GM12878 (cell line): ENCODE results near the gene UCKL1. TPM values are rescaled to one million over a fixed set of nuclear protein-coding genes. Genes with fewer than 3 reads are reported as not detected.

Experiments used
- ATAC-seq: fragments of 200-7000 bp; cut with Tn5 transposase; 3 replicates; pipeline ENCODE4 v1.9.1; 2020; ENCODE audit warnings: mild to moderate bottlenecking, moderate library complexity
- BruUV-seq: library from RNA; stranded (reverse); fragments of 400-500 nt; replicated peaks from 2 replicates; lab custom pipeline; 2021; lab: Mats Ljungman, UMichigan
- CTCF ChIA-PET: fragments of 300-600 bp; sonication (Branson Sonifier 250); formaldehyde crosslinking; extraction: SDS; loops from one replicate; lab custom pipeline; 2021; ENCODE audit warnings: inconsistent platforms; lab: Yijun Ruan, JAX
- POLR2A ChIA-PET: fragments of 350-600 bp; formaldehyde crosslinking; extraction: SDS; loops from one replicate; lab custom pipeline; 2021; ENCODE audit warnings: inconsistent platforms; lab: Charles Lee
- RAD21 ChIA-PET: fragments of 300-600 bp; sonication (Branson Sonifier 250); formaldehyde crosslinking; loops from one replicate; lab custom pipeline; 2023; ENCODE audit warnings: antibody characterized with exemption; ENCODE audit not compliant: unreplicated experiment; lab: Charles Lee
- SMC1A ChIA-PET: fragments of 300-600 bp; sonication (Branson Sonifier 250); formaldehyde crosslinking; loops from one replicate; lab custom pipeline; 2023; ENCODE audit not compliant: unreplicated experiment, uncharacterized antibody; lab: Charles Lee
- DNase-seq: peaks from one replicate; pipeline ENCODE4 v3.0.0-alpha.2; 2011; ENCODE audit warnings: low read depth, low spot score
- FAIRE-seq: peaks from 3 replicates; lab custom pipeline; 2011; peaks lifted over from hg19 to GRCh38; lab: Jason Lieb, UNC
- H2AFZ ChIP-seq: 2 replicates; pipeline ENCODE4 v1.6.0; 2011; ENCODE audit warnings: low read depth, low read length, control low read depth; ENCODE audit not compliant: control insufficient read depth
- H3K27ac ChIP-seq: 2 replicates; pipeline ENCODE4 v1.5.1; 2011; ENCODE audit warnings: control low read depth; ENCODE audit not compliant: control insufficient read depth, insufficient read depth
- H3K27me3 ChIP-seq, 2 experiments: replicated peaks in 1 of 2; 2 replicates each; pipeline versions ENCODE4 v1.6.0 to v1.6.1; 2011; ENCODE audit warnings: low read length in 1 of 2; ENCODE audit not compliant: control insufficient read depth in 2 of 2, insufficient read depth in 2 of 2
- H3K36me3 ChIP-seq, 2 experiments: 2 replicates each; pipeline ENCODE4 v1.5.1; 2011; ENCODE audit warnings: low read length in 1 of 2; ENCODE audit not compliant: control insufficient read depth in 2 of 2, insufficient read depth in 2 of 2
- H3K4me1 ChIP-seq: 2 replicates; pipeline ENCODE4 v1.6.1; 2011; ENCODE audit warnings: mild to moderate bottlenecking, low read length, moderate library complexity, mixed read lengths; ENCODE audit not compliant: control insufficient read depth, insufficient read depth
- H3K4me2 ChIP-seq: 2 replicates; pipeline ENCODE4 v1.6.0; 2011; ENCODE audit warnings: control low read depth; ENCODE audit not compliant: control insufficient read depth, insufficient read depth
- H3K4me3 ChIP-seq: fragments of 200-600 bp; sonication (generic); 2 replicates; pipeline ENCODE4 v1.5.1; 2016
- H3K79me2 ChIP-seq: 2 replicates; pipeline ENCODE4 v1.6.0; 2011; ENCODE audit warnings: low read length; ENCODE audit not compliant: control insufficient read depth, insufficient read depth
- H3K9ac ChIP-seq: 2 replicates; pipeline ENCODE4 v1.8.0; 2011; ENCODE audit warnings: low read length, control low read depth, mixed read lengths; ENCODE audit not compliant: control insufficient read depth, insufficient read depth
- H3K9me3 ChIP-seq: replicated peaks from 3 replicates; pipeline ENCODE4 v1.5.1; 2011; ENCODE audit warnings: mild to moderate bottlenecking, low read length; ENCODE audit not compliant: control insufficient read depth, insufficient read depth
- H4K20me1 ChIP-seq: 2 replicates; pipeline ENCODE4 v1.6.0; 2011; ENCODE audit not compliant: control insufficient read depth, insufficient read depth
- ATF3 ChIP-seq: IDR thresholded peaks from 2 replicates; pipeline ENCODE4 v1.6.1; 2011; ENCODE audit warnings: low read depth, mild to moderate bottlenecking, low read length, moderate library complexity, borderline replicate concordance; ENCODE audit errors: extremely low read depth
- CHD4 ChIP-seq: fragments of 200-600 bp; sonication (generic); IDR thresholded peaks from 2 replicates; pipeline ENCODE4 v1.6.1; 2016; ENCODE audit warnings: mild to moderate bottlenecking
- FOXM1 ChIP-seq: IDR thresholded peaks from 2 replicates; pipeline ENCODE4 v1.6.1; 2012; ENCODE audit warnings: low read depth, mild to moderate bottlenecking, inconsistent platforms, low read length, moderate library complexity
- HCFC1 ChIP-seq: fragments of 150-350 bp; IDR thresholded peaks from 2 replicates; pipeline ENCODE4 v1.6.1; 2014; ENCODE audit warnings: low read length
- MEF2B ChIP-seq: fragments of 450-650 bp; IDR thresholded peaks from 2 replicates; pipeline ENCODE4 v1.6.1; 2018; ENCODE audit warnings: mild to moderate bottlenecking, moderate library complexity; ENCODE audit not compliant: partially characterized antibody, poor library complexity, severe bottlenecking
- MYB ChIP-seq: fragments of 150-350 bp; IDR thresholded peaks from 2 replicates; pipeline ENCODE4 v1.6.1; 2014; ENCODE audit warnings: mild to moderate bottlenecking, low read depth, low read length, borderline replicate concordance
- NFIC ChIP-seq: IDR thresholded peaks from 2 replicates; pipeline ENCODE4 v1.6.1; 2012; ENCODE audit warnings: low read depth, mild to moderate bottlenecking, inconsistent platforms, low read length, moderate library complexity
- POLR2AphosphoS2 ChIP-seq: IDR thresholded peaks from 2 replicates; pipeline ENCODE4 v1.6.1; 2011; ENCODE audit warnings: low read depth, mild to moderate bottlenecking, low read length, improper control_type of control experiment, moderate library complexity
- SMAD1 ChIP-seq: fragments of 450-650 bp; IDR thresholded peaks from 2 replicates; pipeline ENCODE4 v1.6.1; 2018; ENCODE audit warnings: mild to moderate bottlenecking, low read depth; ENCODE audit not compliant: partially characterized antibody
- STAT1 ChIP-seq: fragments of 450-650 bp; conservative IDR thresholded peaks from 2 replicates; pipeline ENCODE4 v1.6.1; 2014; ENCODE audit warnings: antibody characterized with exemption, mild to moderate bottlenecking
- TAF1 ChIP-seq: IDR thresholded peaks from 2 replicates; pipeline ENCODE4 v1.6.1; 2011; ENCODE audit warnings: mild to moderate bottlenecking, low read depth, low read length, borderline replicate concordance
- TARDBP ChIP-seq: IDR thresholded peaks from 2 replicates; pipeline ENCODE4 v1.6.1; 2016; ENCODE audit warnings: borderline replicate concordance
- TCF12 ChIP-seq: IDR thresholded peaks from 2 replicates; pipeline ENCODE4 v1.6.1; 2011; ENCODE audit warnings: low read depth, mild to moderate bottlenecking, low read length
- ZNF687 ChIP-seq: fragments of 450-650 bp; IDR thresholded peaks from 2 replicates; pipeline ENCODE4 v1.6.1; 2017; ENCODE audit warnings: mild to moderate bottlenecking, moderate library complexity
- WGBS: methylation state at CpG from one replicate; pipeline ENCODE4 v1.1.6; 2016; ENCODE audit warnings: low lambda C conversion rate; ENCODE audit not compliant: insufficient replicate concordance, insufficient coverage; ENCODE audit errors: missing lambda C conversion rate; 5-methylcytosine and 5-hydroxymethylcytosine counted together
- in situ Hi-C: fragments of 300-500 bp; cut with MboI; formaldehyde crosslinking; loops from 9 replicates; pipeline ENCODE4 v1.14.3; 2018; ENCODE audit warnings: mixed read lengths
- intact Hi-C: fragments of 100-400 bp; cut with micrococcal nuclease; formaldehyde crosslinking; loops from one replicate; pipeline ENCODE4 v1.14.2; 2022; ENCODE audit not compliant: unreplicated experiment
- polyA plus RNA-seq, 11 experiments: library from polyadenylated mRNA; depleted of rRNA in 4 of 11; unstranded in 6 of 11; stranded (reverse) in 5 of 11; fragments of >200 nt; fragmentation: Nextera tagmentation in 4 of 11; fragmentation: Illumina TruSeq in 1 of 11; extraction: Ambion mirVana in 4 of 11; extraction: Trizol in 1 of 11; gene quantifications; 1 replicate in 1 of 11; 2 replicates in 10 of 11; pipeline versions ENCODE4 v1.2.1 to v1.2.3, GENCODE V29; 2011 to 2016; ENCODE audit warnings: inconsistent platforms in 2 of 11, missing spikeins in 2 of 11, low read depth in 1 of 11
- total RNA-seq, 4 experiments: library from RNA; depleted of rRNA in 3 of 4; stranded (reverse); fragments of >200 nt in 3 of 4; fragmentation: Illumina TruSeq in 1 of 4; extraction: Trizol in 1 of 4; gene quantifications; 2 replicates each; pipeline versions ENCODE4 v1.2.1 to v1.2.3, GENCODE V29; 2013 to 2021

UCKL1 gene
- total and polyA plus RNA-seq, 10 of the 15 experiments (the other 5 are each of a cell fraction or from before 2014, with no cell fraction given), result 2.4 to 36.3 (median 24.8) TPM

- ATAC-seq, result no peak
- Histone ChIP-seq H4K20me1 (no peaks in the 10 kb centered on the region), H3K9me3 (no peaks in the 10 kb centered on the region), H3K27ac (no peak overlapping the region), H3K4me2 (no peak overlapping the region), H3K36me3 (peaks cover 2 to 17% of the 10 kb centered on the region in 2 experiments; a peak in 3 of 4 replicates), H3K27me3 (no peaks in the 10 kb centered on the region), H3K4me1 (peaks cover 7% of the 10 kb centered on the region), H3K4me3 (no peak overlapping the region), H3K79me2 (peaks cover 11% of the 10 kb centered on the region), H3K9ac (no peak overlapping the region), H2AFZ (no peak overlapping the region)
- ChIA-PET SMC1A (interaction anchor here (0.6 kb wide), 1 partner anchor 20 kb away, joined by 3 read pairs; no protein-coding TSS in a partner anchor), RAD21 (no interaction called here), POLR2A (interaction anchor here (0.6 kb wide), 1 partner anchor 24 kb away, joined by 5 read pairs; no protein-coding TSS in a partner anchor), CTCF (no interaction called here)
- no peak for DNase-seq
- TF ChIP-seq CHD4 (no peak), TARDBP (no peak), TCF12 (no peak), STAT1 (no peak)
- 88% methylated on average over 16 of the region's 16 CpGs for WGBS
- BruUV-seq, result no TSS peak
- in situ Hi-C loops (no loop called here), intact Hi-C loops (no loop called here)
- FAIRE-seq, result no peak
Observed at GRCh38 chr20:63963784-63964301, 7.6 kb upstream of the UCKL1 start.

GRCh38 chr20:63963348-63963741 lies 7.1 kb upstream of the UCKL1 start:
- Histone ChIP-seq H3K4me1 (peaks cover 4% of the 10 kb centered on the region; the same call in 1 of the 2 replicates), H3K27me3 (no peaks in the 10 kb centered on the region), H2AFZ (no peak overlapping the region), H3K4me3 (no peak overlapping the region), H4K20me1 (no peaks in the 10 kb centered on the region), H3K27ac (no peak overlapping the region), H3K79me2 (peaks cover 6% of the 10 kb centered on the region), H3K9me3 (no peaks in the 10 kb centered on the region), H3K36me3 (peaks cover 2 to 17% of the 10 kb centered on the region in 2 experiments; a peak in 3 of 4 replicates), H3K9ac (no peak overlapping the region), H3K4me2 (no peak overlapping the region)
- ChIA-PET SMC1A (interaction anchor here (0.6 kb wide), 1 partner anchor 21 kb away, joined by 3 read pairs; no protein-coding TSS in a partner anchor), CTCF (no interaction called here), RAD21 (no interaction called here), POLR2A (no interaction called here)
- intact Hi-C loops, result no loop called here
- no TSS peak for BruUV-seq
- no peak for FAIRE-seq
- no peak for ATAC-seq
- in situ Hi-C loops, result no loop called here
- WGBS, result 89% methylated on average over 26 of the region's 27 CpGs
- DNase-seq, result no peak
- TF ChIP-seq NFIC (no peak), MEF2B (no peak), HCFC1 (no peak), ATF3 (no peak), ZNF687 (no peak), TAF1 (no peak), SMAD1 (no peak), MYB (no peak), POLR2AphosphoS2 (no peak), FOXM1 (no peak)
